B cell (primary cell): ENCODE data around the gene MAD1L1. TPM values are rescaled to one million over a fixed set of nuclear protein-coding genes. Genes with fewer than 3 reads are reported as not detected.

Experiments used
- ATAC-seq: fragments of 200-7000 bp; cut with Tn5 transposase; one replicate; pipeline ENCODE4 v1.10.0; 2021; ENCODE audit warnings: low read depth, mild to moderate bottlenecking, moderate number of reproducible peaks, moderate library complexity
- CTCF ChIA-PET: fragments of 350-600 bp; sonication (Branson Sonifier 250); formaldehyde crosslinking; loops from one replicate; lab custom pipeline; 2021; ENCODE audit warnings: antibody characterized with exemption, inconsistent platforms; lab: Charles Lee
- POLR2A ChIA-PET: fragments of 350-600 bp; sonication (Branson Sonifier 250); formaldehyde crosslinking; loops from one replicate; lab custom pipeline; 2021; ENCODE audit warnings: antibody characterized with exemption; lab: Charles Lee
- DNase-seq: peaks from one replicate; pipeline ENCODE4 v3.0.0; 2013
- H2AFZ ChIP-seq: 2 replicates; pipeline ENCODE4 v1.6.1; 2012; ENCODE audit warnings: mild to moderate bottlenecking, low read depth, low read length; ENCODE audit not compliant: insufficient read depth, poor library complexity, severe bottlenecking
- H3K27ac ChIP-seq, 2 donors: 1 replicate in 1 of 2; 2 replicates in 1 of 2; pipeline ENCODE4 v1.5.1; 2012 to 2013; ENCODE audit warnings: low read length in 2 of 2, mild to moderate bottlenecking in 2 of 2, moderate library complexity in 1 of 2
- H3K27me3 ChIP-seq, 4 experiments: fragments of 200-600 bp in 1 of 4; sonication (generic) in 1 of 4; replicated peaks in 1 of 4; 1 replicate in 2 of 4; 2 replicates in 2 of 4; pipeline versions ENCODE4 v1.6.1 to v1.7.0; 2013 to 2016; ENCODE audit warnings: low read length in 3 of 4, mild to moderate bottlenecking in 2 of 4, mixed read lengths in 1 of 4, moderate library complexity in 1 of 4; ENCODE audit not compliant: insufficient read depth in 4 of 4, control insufficient read depth in 3 of 4; ENCODE audit errors: control extremely low read depth in 1 of 4
- H3K36me3 ChIP-seq, 2 experiments: replicated peaks in 1 of 2; 1 replicate in 1 of 2; 2 replicates in 1 of 2; pipeline versions ENCODE4 v1.6.1 to v1.7.1; 2013; ENCODE audit warnings: low read length in 1 of 2; ENCODE audit not compliant: insufficient read depth in 2 of 2, control insufficient read depth in 1 of 2; ENCODE audit errors: control extremely low read depth in 1 of 2, extremely low read depth in 1 of 2
- H3K4me1 ChIP-seq, 2 donors: fragments of 200-600 bp in 1 of 2; sonication (generic) in 1 of 2; 1 replicate in 1 of 2; 2 replicates in 1 of 2; pipeline versions ENCODE4 v1.5.1 to v1.6.1; 2013 to 2017; ENCODE audit warnings: low read length in 2 of 2; ENCODE audit not compliant: control insufficient read depth in 2 of 2, insufficient read depth in 2 of 2
- H3K4me2 ChIP-seq: replicated peaks from 2 replicates; pipeline ENCODE3; 2012; ENCODE audit warnings: mild to moderate bottlenecking, low read depth, low read length; ENCODE audit not compliant: poor library complexity, severe bottlenecking
- H3K4me3 ChIP-seq, 5 experiments: fragments of 200-600 bp in 1 of 5; sonication (generic) in 1 of 5; 1 replicate in 3 of 5; 2 replicates in 2 of 5; pipeline versions ENCODE4 v1.5.1 to v1.7.0; 2011 to 2016; ENCODE audit warnings: low read length in 4 of 5, mild to moderate bottlenecking in 4 of 5, low read depth in 2 of 5, control low read depth in 1 of 5, moderate library complexity in 1 of 5; ENCODE audit not compliant: insufficient read depth in 1 of 5; ENCODE audit errors: control extremely low read depth in 1 of 5, extremely low read depth in 1 of 5
- H3K79me2 ChIP-seq: fragments of 200-600 bp; sonication (generic); one replicate; pipeline ENCODE4 v1.6.0; 2016; ENCODE audit warnings: low read length; ENCODE audit not compliant: control insufficient read depth, insufficient read depth
- H3K9ac ChIP-seq: fragments of 200-600 bp; sonication (generic); 2 replicates; pipeline ENCODE4 v1.6.1; 2017; ENCODE audit warnings: mild to moderate bottlenecking, low read length, moderate library complexity
- H3K9me3 ChIP-seq, 3 donors: one replicate each; pipeline versions ENCODE4 v1.6.1 to v1.7.1; 2013; ENCODE audit warnings: low read length in 2 of 3; ENCODE audit not compliant: control insufficient read depth in 2 of 3, insufficient read depth in 1 of 3; ENCODE audit errors: control extremely low read depth in 1 of 3
- H4K20me1 ChIP-seq: 2 replicates; pipeline ENCODE4 v1.6.0; 2012; ENCODE audit warnings: mild to moderate bottlenecking, low read length; ENCODE audit not compliant: insufficient read depth, control insufficient read depth, poor library complexity, severe bottlenecking
- H3K27ac Mint-ChIP-seq: one replicate; pipeline ENCODE4 v1.8.0; 2021; ENCODE audit warnings: mixed read lengths
- H3K27me3 Mint-ChIP-seq: one replicate; pipeline ENCODE4 v1.8.0; 2021; ENCODE audit warnings: mixed read lengths
- H3K4me1 Mint-ChIP-seq: one replicate; pipeline ENCODE4 v1.8.0; 2021; ENCODE audit warnings: mixed read lengths
- H3K4me3 Mint-ChIP-seq: one replicate; pipeline ENCODE4 v1.8.0; 2021; ENCODE audit warnings: mixed read lengths
- H3K9me3 Mint-ChIP-seq: one replicate; pipeline ENCODE4 v1.8.0; 2022; ENCODE audit warnings: mixed read lengths; ENCODE audit not compliant: insufficient read depth
- EZH2 ChIP-seq: IDR thresholded peaks from 2 replicates; pipeline ENCODE4 v1.6.1; 2012; ENCODE audit warnings: borderline replicate concordance, low read depth, mild to moderate bottlenecking, moderate library complexity, low read length; ENCODE audit not compliant: insufficient read depth, poor library complexity, severe bottlenecking
- WGBS: methylation state at CpG from one replicate; pipeline ENCODE4 v1.1.5; 2013; ENCODE audit warnings: missing lambda C conversion rate; ENCODE audit not compliant: insufficient coverage; 5-methylcytosine and 5-hydroxymethylcytosine counted together
- intact Hi-C: fragments of 100-400 bp; cut with micrococcal nuclease; formaldehyde crosslinking; loops from one replicate; pipeline ENCODE4 v1.10.0; 2022
- polyA minus RNA-seq: library from RNA; depleted of rRNA, polyadenylated mRNA; stranded (reverse); fragments of >200 nt; gene quantifications from 2 replicates; pipeline ENCODE4 v1.2.3, GENCODE V29; 2012
- polyA plus RNA-seq: library from polyadenylated mRNA; depleted of rRNA; stranded (reverse); fragments of >200 nt; gene quantifications from 2 replicates; pipeline ENCODE4 v1.2.3, GENCODE V29; 2012
- total RNA-seq, 2 donors: library from RNA; stranded (reverse); fragments of 120-200 nt in 1 of 2; gene quantifications; 1 replicate in 1 of 2; 2 replicates in 1 of 2; pipeline versions ENCODE4 v1.2.3 to v1.2.4, GENCODE V29; 2013 to 2022
- TF ChIP-seq, protein P1 (sequence below): fragments of 200-600 bp; IDR thresholded peaks from one replicate; pipeline ENCODE4 v1.8.0; 2022; ENCODE audit warnings: antibody characterized with exemption, mild to moderate bottlenecking

MAD1L1 gene
- total RNA-seq, result 106 and 110 TPM in 2 replicates
- 88.7 TPM for total RNA-seq (2013)
- polyA plus RNA-seq, result 55.5 and 86.7 TPM in 2 replicates
- 121 and 169 TPM in 2 replicates for polyA minus RNA-seq

DNA sequence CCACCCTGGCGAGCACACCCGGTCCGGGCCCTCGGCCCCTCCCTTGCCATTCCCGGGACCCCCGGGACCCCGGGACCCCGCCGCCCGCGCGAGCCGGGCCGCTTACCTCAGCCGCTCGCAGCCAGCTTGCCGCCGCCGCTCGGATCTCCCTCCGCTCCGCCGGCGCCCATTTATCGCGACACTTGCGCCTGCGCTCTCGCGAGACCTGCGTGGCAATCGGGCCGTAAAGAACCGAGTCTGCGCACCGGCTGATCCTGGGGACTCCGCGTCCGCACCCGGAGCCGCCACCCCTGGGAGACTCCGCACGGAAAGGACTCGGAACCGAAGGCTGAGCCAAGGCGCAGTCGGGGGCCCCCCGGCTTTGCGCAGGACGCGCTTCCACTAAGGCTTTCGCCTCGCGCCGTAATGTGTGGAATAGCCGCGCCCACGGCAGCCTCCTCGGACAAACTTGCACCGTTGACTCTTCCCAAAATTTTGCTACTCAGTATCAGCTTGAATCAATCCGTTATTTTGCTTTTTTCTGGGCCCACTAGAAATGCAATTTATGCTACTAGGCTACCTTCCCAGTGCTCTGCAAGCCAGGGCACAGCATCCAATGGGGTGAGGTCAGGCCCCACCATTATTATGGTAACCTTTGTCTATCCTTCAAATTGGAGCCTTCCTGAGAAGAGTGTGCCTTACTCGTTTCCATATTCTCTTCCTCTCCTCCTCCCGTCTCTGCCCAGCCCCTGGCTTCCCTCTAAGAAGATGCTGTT, at the start of gene MAD1L1:
Gene MAD1L1, minus strand, starts transcription at position 180 of the 755 bp plus-strand sequence. CDS start 2,812 bp downstream, outside the sequence.
- WGBS, result under 1% methylated on average over 61 of the region's 63 CpGs
- Mint-ChIP-seq H3K27ac (peak within 1 kb of the TSS; percentile 87), H3K27me3 (no peaks in the 10 kb centered on the region), H3K4me3 (peak within 1 kb of the TSS; percentile 91), H3K9me3 (no peaks in the 10 kb centered on the region), H3K4me1 (peaks cover 51% of the 10 kb centered on the region)
- Histone ChIP-seq H3K27ac (peak within 1 kb of the TSS; percentile 72 to 76), H3K36me3 (peaks cover 1 to 28% of the 10 kb centered on the region in 2 experiments), H2AFZ (peak within 1 kb of the TSS; percentile 100), H3K4me2 (peak within 1 kb of the TSS; percentile 96), H3K79me2 (peaks cover 67% of the 10 kb centered on the region), H4K20me1 (no peaks in the 10 kb centered on the region), H3K9me3 (peaks cover 0 to 5% (median 0%) of the 10 kb centered on the region in 3 donors), H3K4me3 (peak within 1 kb of the TSS; percentile 84 to 100 (median 93)), H3K27me3 (no peaks in the 10 kb centered on the region), H3K4me1 (peaks cover 34 to 43% of the 10 kb centered on the region in 2 donors), H3K9ac (peak within 1 kb of the TSS; percentile 98)
- DNase-seq, result peak; percentile 93
- ChIA-PET POLR2A (no interaction called here), CTCF (interaction anchor here (0.8 to 1.9 kb wide), 4 partner anchors 9 to 162 kb away, joined by 3 to 15 read pairs (median 4); partner anchors contain the start of genes MRM2 and NUDT1)
- peak; percentile 69 for ATAC-seq
- intact Hi-C loops, result loop anchor here (1.0 to 10.0 kb wide), 3 partner anchors 28 to 658 kb away; partner anchors contain the start of gene PSMG3
- TF ChIP-seq, protein P1, sequence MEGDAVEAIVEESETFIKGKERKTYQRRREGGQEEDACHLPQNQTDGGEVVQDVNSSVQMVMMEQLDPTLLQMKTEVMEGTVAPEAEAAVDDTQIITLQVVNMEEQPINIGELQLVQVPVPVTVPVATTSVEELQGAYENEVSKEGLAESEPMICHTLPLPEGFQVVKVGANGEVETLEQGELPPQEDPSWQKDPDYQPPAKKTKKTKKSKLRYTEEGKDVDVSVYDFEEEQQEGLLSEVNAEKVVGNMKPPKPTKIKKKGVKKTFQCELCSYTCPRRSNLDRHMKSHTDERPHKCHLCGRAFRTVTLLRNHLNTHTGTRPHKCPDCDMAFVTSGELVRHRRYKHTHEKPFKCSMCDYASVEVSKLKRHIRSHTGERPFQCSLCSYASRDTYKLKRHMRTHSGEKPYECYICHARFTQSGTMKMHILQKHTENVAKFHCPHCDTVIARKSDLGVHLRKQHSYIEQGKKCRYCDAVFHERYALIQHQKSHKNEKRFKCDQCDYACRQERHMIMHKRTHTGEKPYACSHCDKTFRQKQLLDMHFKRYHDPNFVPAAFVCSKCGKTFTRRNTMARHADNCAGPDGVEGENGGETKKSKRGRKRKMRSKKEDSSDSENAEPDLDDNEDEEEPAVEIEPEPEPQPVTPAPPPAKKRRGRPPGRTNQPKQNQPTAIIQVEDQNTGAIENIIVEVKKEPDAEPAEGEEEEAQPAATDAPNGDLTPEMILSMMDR, result no peak
- TF ChIP-seq EZH2, result no peak

DNA sequence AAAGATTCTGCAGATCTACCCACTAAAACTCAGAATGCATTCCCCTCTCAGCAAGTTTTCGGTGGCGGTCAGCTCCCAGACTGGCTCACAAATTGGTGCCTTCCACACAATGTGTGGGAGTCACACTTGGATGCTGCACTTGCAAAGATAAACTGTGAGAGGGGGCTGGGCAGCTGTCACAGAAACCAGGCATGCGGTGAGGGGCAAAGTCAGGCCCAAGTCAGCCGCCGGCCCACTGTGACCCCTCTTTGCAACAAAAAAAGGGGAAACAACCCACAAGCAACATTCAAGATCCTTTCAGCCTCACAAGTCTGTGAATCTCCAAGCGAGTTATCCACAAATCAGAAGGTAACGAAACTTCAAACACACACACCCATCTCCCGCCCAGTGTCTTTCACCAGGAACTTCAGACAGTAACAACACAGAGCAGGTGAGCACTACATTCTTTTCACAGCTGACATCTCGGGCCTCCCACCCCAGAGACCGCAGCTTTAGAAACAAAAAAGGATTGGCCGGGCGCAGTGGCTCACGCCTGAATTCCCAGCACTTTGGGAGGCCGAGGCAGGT, 49.5 kb upstream of the MAD1L1 start:
- H3K4me3 ChIP-seq, result no peak overlapping the region
- intact Hi-C loops, result no loop called here
- TF ChIP-seq, protein P1, result no peak
- no peak for TF ChIP-seq EZH2
- H3K27ac ChIP-seq, result no peak overlapping the region
- H3K9me3 ChIP-seq, result no peaks in the 10 kb centered on the region
- H3K9ac ChIP-seq, result no peak overlapping the region
- H3K9me3 Mint-ChIP-seq, result no peaks in the 10 kb centered on the region
- H3K4me2 ChIP-seq, result no peak overlapping the region
- peaks cover 44% of the 10 kb centered on the region for H3K4me1 Mint-ChIP-seq
- ATAC-seq, result no peak
- POLR2A ChIA-PET, result no interaction called here
- H3K36me3 ChIP-seq, result peaks cover 0 to 13% of the 10 kb centered on the region in 2 experiments
- H3K27me3 ChIP-seq, result no peaks in the 10 kb centered on the region
- H4K20me1 ChIP-seq, result peaks cover 43% of the 10 kb centered on the region
- no peaks in the 10 kb centered on the region for H3K4me1 ChIP-seq
- H3K27ac Mint-ChIP-seq, result peak overlapping the region; percentile 41
- CTCF ChIA-PET, result no interaction called here
- 94% methylated on average over 13 of the region's 14 CpGs for WGBS
- DNase-seq, result no peak
- H2AFZ ChIP-seq, result no peak overlapping the region
- peaks cover 78% of the 10 kb centered on the region for H3K79me2 ChIP-seq
- no peaks in the 10 kb centered on the region for H3K27me3 Mint-ChIP-seq
- H3K4me3 Mint-ChIP-seq, result no peak overlapping the region
